Suppressor macrophage (primary cell): ENCODE measurements around the gene ATXN7L1.

Experiments
- DNase-seq, 4 experiments: peaks; one replicate each; pipeline ENCODE4 v3.0.0-alpha.2; 2020 to 2022

Gene ATXN7L1

GRCh38 chr7:105567821-105568220 is 308.6 kb downstream of the ATXN7L1 start:
- DNase-seq = no peak

DNA sequence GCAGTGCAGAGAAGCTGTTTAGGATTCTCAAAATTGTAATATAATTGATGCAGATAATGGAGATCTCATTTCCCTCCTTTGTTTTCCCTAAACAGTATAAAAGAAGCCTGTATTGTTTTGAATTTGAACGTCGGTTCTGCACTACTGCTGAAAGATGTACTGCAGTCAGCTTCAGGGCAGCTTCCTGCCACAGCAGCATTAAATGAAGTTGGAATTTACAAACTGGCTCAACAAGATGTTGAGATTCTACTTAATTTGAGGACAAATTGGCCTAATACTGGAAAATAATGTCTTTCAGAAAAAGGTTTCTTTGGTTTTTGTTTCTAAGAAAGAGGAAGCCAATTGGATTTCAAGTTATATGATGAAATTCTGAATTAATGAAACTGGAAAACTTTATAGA is 309.4 kb downstream of the ATXN7L1 start:
- no peak for DNase-seq

- DNase-seq = no peak
Observed at GRCh38 chr7:105565190-105565589, 311.2 kb downstream of the ATXN7L1 start.

DNA sequence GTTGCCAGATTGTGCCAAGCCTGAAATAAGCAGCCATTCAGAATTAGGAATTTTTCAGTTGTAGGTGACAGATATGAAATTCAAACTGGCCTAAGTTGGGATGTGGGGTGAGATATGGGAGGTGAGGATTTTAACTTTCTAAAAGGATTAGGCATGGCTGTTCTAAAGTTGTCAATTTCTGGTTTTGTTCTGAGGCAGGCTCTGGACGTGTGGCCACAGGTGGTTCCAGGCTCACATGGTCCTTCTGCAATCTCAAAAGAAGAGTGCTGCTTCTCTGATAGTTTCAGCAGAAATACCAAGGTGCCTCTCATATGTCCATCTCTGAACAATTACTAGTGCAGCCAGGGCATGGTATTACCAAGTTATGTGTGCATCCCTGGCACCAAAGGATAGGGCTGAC is 316.5 kb downstream of the ATXN7L1 start:
- no peak for DNase-seq
